ENCODE measurements around the gene INTS11.

INTS11 gene

GRCh38 chr1:1299686-1300351 is 24.6 kb downstream of the INTS11 start:
- DNase-seq = no peak

- no peak for DNase-seq
These were observed 25.4 kb downstream of the INTS11 start for GRCh38 chr1:1298861-1299685.

- no peak for DNase-seq
These were observed 26.5 kb downstream of the INTS11 start for GRCh38 chr1:1297802-1298424.

- DNase-seq = no peak
These were observed 28.1 kb downstream of the INTS11 start for GRCh38 chr1:1296070-1297061.

GRCh38 chr1:1295154-1295923 is 29.1 kb downstream of the INTS11 start:
- DNase-seq = no peak

GRCh38 chr1:1294250-1294890 is 30.1 kb downstream of the INTS11 start:
- DNase-seq = no peak

- DNase-seq = no peak
These were observed 30.9 kb downstream of the INTS11 start for GRCh38 chr1:1293263-1294249.

- DNase-seq = no peak
These were observed 31.6 kb downstream of the INTS11 start for GRCh38 chr1:1292851-1293250.

- no peak for DNase-seq
These were observed 32.0 kb downstream of the INTS11 start for GRCh38 chr1:1292442-1292779.

GRCh38 chr1:1291548-1292441 is 32.7 kb downstream of the INTS11 start:
- peak; percentile 72 to 74 for DNase-seq

- DNase-seq = no peak
These were observed 33.4 kb downstream of the INTS11 start for GRCh38 chr1:1291023-1291528.

GRCh38 chr1:1290238-1290731 is 34.2 kb downstream of the INTS11 start:
- peak; percentile 76 to 77 for DNase-seq

GRCh38 chr1:1287288-1288110 is 37.0 kb downstream of the INTS11 start:
- DNase-seq = no peak

GRCh38 chr1:1286313-1287261 is 37.9 kb downstream of the INTS11 start:
- no peak for DNase-seq

GRCh38 chr1:1285611-1286311 is 38.7 kb downstream of the INTS11 start:
- DNase-seq = no peak

- no peak for DNase-seq
These were observed 39.3 kb downstream of the INTS11 start for GRCh38 chr1:1285102-1285571.

Measured in stimulated activated CD4-positive, alpha-beta T cell treated with anti-CD3 and anti-CD28 coated beads, Interleukin-2, amount 100 ng/mL, for 24 hours (primary cell).